ENCODE measurements around the gene CLCN6. TPM values are rescaled to one million over a fixed set of nuclear protein-coding genes. Genes with fewer than 3 reads are reported as not detected.

Gene CLCN6
- total and polyA plus RNA-seq, 2 donors from 2014 or later = 7.1 to 26.0 TPM

DNA sequence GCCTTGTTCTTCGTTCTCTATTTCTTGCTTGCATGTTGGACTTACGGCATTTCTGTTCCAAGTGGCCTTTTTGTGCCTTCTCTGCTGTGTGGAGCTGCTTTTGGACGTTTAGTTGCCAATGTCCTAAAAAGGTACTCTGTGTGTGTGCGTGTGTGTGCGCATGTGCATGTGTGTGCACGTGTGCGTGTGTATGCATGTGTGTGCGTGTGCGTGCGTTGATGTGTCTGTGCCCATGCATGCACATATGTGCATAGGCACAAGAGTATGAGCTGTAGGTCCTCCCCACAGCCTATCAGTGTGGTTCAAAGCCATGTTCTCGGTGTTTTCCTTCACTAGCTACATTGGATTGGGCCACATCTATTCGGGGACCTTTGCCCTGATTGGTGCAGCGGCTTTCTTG lies 27.9 kb downstream of the CLCN6 start:
- intact Hi-C loops (cut with DNase I) = no loop called here
- TF ChIP-seq, protein P1, sequence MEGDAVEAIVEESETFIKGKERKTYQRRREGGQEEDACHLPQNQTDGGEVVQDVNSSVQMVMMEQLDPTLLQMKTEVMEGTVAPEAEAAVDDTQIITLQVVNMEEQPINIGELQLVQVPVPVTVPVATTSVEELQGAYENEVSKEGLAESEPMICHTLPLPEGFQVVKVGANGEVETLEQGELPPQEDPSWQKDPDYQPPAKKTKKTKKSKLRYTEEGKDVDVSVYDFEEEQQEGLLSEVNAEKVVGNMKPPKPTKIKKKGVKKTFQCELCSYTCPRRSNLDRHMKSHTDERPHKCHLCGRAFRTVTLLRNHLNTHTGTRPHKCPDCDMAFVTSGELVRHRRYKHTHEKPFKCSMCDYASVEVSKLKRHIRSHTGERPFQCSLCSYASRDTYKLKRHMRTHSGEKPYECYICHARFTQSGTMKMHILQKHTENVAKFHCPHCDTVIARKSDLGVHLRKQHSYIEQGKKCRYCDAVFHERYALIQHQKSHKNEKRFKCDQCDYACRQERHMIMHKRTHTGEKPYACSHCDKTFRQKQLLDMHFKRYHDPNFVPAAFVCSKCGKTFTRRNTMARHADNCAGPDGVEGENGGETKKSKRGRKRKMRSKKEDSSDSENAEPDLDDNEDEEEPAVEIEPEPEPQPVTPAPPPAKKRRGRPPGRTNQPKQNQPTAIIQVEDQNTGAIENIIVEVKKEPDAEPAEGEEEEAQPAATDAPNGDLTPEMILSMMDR (IDR thresholded peaks at IDR 0.05; ENCODE audit: borderline replicate concordance, extremely low read depth, insufficient read depth) = no peak
- no peaks in the 10 kb centered on the region for H3K27me3 ChIP-seq (ENCODE audit: control insufficient read depth, insufficient read depth, low read length)
- FAIRE-seq = no peak
- H3K9ac ChIP-seq (ENCODE audit: low read length in 3 of 3) = no peak overlapping the region
- H3K9me3 ChIP-seq (ENCODE audit: control insufficient read depth in 2 of 3, insufficient read depth in 1 of 3, low read length in 3 of 3) = no peaks in the 10 kb centered on the region
- H3K36me3 ChIP-seq (ENCODE audit: control insufficient read depth in 2 of 3, insufficient read depth in 3 of 3, low read length in 3 of 3) = peaks cover 11 to 62% (median 53%) of the 10 kb centered on the region in 3 donors
- no peaks in the 10 kb centered on the region for H3K4me1 ChIP-seq (ENCODE audit: control insufficient read depth in 2 of 3, insufficient read depth in 2 of 3, low read depth in 1 of 3, low read length in 3 of 3)
- DNase-seq = no peak
- H3K4me3 ChIP-seq (ENCODE audit: low read length in 3 of 3) = no peak overlapping the region
- no peak overlapping the region for H3K27ac ChIP-seq (ENCODE audit: low read depth in 2 of 2, low read length in 2 of 2)

DNA sequence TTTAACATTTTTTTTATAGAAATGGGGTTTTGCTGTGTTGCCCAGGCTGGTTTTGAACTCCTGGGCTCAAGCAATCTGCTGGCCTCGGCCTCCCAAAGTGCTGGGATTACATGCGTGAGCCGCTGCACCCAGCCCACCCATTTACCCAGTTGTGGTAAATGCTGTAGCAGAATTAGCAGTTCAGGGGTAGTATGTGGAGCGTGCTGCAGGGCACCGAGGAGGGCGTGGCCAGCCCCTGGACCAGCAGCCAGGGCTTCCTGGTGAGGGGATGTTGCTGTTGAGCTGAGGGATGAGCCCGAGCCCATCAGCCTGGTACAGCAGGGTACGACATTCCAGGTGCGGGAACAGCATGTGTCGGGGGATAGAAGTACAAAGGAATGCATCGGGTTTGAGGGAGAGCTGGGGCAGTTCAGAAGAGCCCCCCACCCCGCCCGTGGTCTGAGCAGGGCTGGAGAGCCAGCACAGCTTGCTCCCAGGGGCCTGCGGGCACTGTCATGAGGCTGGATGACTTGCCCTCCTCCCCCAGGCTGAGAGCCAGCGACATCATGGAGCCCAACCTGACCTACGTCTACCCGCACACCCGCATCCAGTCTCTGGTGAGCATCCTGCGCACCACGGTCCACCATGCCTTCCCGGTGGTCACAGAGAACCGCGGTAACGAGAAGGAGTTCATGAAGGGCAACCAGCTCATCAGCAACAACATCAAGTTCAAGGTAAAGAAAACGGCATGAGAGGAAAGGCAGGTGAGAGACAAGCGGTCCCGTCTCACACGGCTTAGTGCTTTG lies 29.6 kb downstream of the CLCN6 start:
- no peaks in the 10 kb centered on the region for H3K27me3 ChIP-seq (ENCODE audit: control insufficient read depth, insufficient read depth, low read length)
- intact Hi-C loops (cut with DNase I) = loop anchor here (5.0 kb wide), 1 partner anchor 57 kb away; no protein-coding TSS in a partner anchor
- no peaks in the 10 kb centered on the region for H3K4me1 ChIP-seq (ENCODE audit: control insufficient read depth in 2 of 3, insufficient read depth in 2 of 3, low read depth in 1 of 3, low read length in 3 of 3)
- no peak overlapping the region for H3K27ac ChIP-seq (ENCODE audit: low read depth in 2 of 2, low read length in 2 of 2)
- H3K9me3 ChIP-seq (ENCODE audit: control insufficient read depth in 2 of 3, insufficient read depth in 1 of 3, low read length in 3 of 3) = no peaks in the 10 kb centered on the region
- no peak overlapping the region for H3K4me3 ChIP-seq (ENCODE audit: low read length in 3 of 3)
- FAIRE-seq (no peak), DNase-seq (peak in 1 of 5 donors; percentile 56)
- TF ChIP-seq, protein P1 (IDR thresholded peaks at IDR 0.05; ENCODE audit: borderline replicate concordance, extremely low read depth, insufficient read depth) = no peak
- H3K9ac ChIP-seq (ENCODE audit: low read length in 3 of 3) = no peak overlapping the region
- peaks cover 15 to 63% (median 55%) of the 10 kb centered on the region in 3 donors for H3K36me3 ChIP-seq (ENCODE audit: control insufficient read depth in 2 of 3, insufficient read depth in 3 of 3, low read length in 3 of 3)

DNA sequence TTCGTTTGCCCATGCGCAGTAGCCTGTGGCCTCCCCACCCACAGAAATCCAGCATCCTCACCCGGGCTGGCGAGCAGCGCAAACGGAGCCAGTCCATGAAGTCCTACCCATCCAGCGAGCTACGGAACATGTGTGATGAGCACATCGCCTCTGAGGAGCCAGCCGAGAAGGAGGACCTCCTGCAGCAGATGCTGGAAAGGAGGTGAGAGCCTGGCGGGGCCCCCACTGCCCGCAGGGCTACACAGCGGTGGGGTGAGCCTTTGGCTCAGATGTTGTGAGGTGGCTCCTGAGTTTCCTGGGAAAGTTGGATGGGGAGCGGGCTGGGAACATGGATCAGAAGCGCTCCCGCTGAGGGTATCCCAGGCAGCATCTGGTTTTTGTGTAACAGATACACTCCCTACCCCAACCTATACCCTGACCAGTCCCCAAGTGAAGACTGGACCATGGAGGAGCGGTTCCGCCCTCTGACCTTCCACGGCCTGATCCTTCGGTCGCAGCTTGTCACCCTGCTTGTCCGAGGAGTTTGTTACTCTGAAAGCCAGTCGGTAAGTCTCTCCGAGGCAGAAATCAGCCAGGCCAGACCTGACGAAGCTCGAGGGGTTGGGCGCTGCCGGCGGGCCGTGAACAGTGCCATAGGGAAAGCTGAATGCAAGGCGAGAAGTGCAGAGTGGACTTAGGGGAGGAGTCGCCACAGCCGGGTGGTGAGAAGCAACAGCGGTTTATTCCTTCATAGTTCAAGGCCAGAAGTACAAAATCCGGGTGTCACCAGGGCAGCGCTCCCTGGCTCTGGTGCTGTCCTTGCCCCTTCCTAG lies 31.2 kb downstream of the CLCN6 start:
- intact Hi-C loops (cut with DNase I) = loop anchor here (5.0 kb wide), 1 partner anchor 55 kb away; no protein-coding TSS in a partner anchor
- H3K27ac ChIP-seq (ENCODE audit: low read depth in 2 of 2, low read length in 2 of 2) = no peak overlapping the region
- H3K4me3 ChIP-seq (ENCODE audit: low read length in 3 of 3) = no peak overlapping the region
- no peak for FAIRE-seq
- TF ChIP-seq, protein P1 (IDR thresholded peaks at IDR 0.05; ENCODE audit: borderline replicate concordance, extremely low read depth, insufficient read depth) = no peak
- no peaks in the 10 kb centered on the region for H3K4me1 ChIP-seq (ENCODE audit: control insufficient read depth in 2 of 3, insufficient read depth in 2 of 3, low read depth in 1 of 3, low read length in 3 of 3)
- peak in 1 of 5 donors; percentile 62 for DNase-seq
- H3K9ac ChIP-seq (ENCODE audit: low read length in 3 of 3) = no peak overlapping the region
- H3K27me3 ChIP-seq (ENCODE audit: control insufficient read depth, insufficient read depth, low read length) = no peaks in the 10 kb centered on the region
- H3K9me3 ChIP-seq (ENCODE audit: control insufficient read depth in 2 of 3, insufficient read depth in 1 of 3, low read length in 3 of 3) = no peaks in the 10 kb centered on the region
- H3K36me3 ChIP-seq (ENCODE audit: control insufficient read depth in 2 of 3, insufficient read depth in 3 of 3, low read length in 3 of 3) = peaks cover 18 to 76% (median 67%) of the 10 kb centered on the region in 3 donors
